Type B pancreatic cell (in vitro differentiated cells): Measurements from ENCODE around the gene ANKEF1. TPM values are rescaled to one million over a fixed set of nuclear protein-coding genes. Genes with fewer than 3 reads are reported as not detected.
A peak's percentile ranks its signal among the peaks of the same experiment; 100 is the strongest.

Source experiments
- DNase-seq: peaks from one replicate; pipeline ENCODE4 v3.0.0; 2021; ENCODE audit warnings: mixed read lengths; ENCODE audit not compliant: unreplicated experiment; ENCODE audit errors: extremely low spot score
- H3K27ac Mint-ChIP-seq: 2 replicates; pipeline ENCODE4 v1.8.0; 2021; ENCODE audit warnings: mild to moderate bottlenecking, mixed read lengths
- H3K27me3 Mint-ChIP-seq: 2 replicates; pipeline ENCODE4 v1.8.0; 2021; ENCODE audit warnings: mixed read lengths
- H3K36me3 Mint-ChIP-seq: 2 replicates; pipeline ENCODE4 v1.8.0; 2021; ENCODE audit warnings: mixed read lengths
- H3K4me1 Mint-ChIP-seq: one replicate; pipeline ENCODE4 v1.8.0; 2021; ENCODE audit warnings: mixed read lengths; ENCODE audit not compliant: unreplicated experiment
- H3K4me3 Mint-ChIP-seq: 2 replicates; pipeline ENCODE4 v1.8.0; 2021; ENCODE audit warnings: mild to moderate bottlenecking, mixed read lengths
- H3K9me3 Mint-ChIP-seq: 2 replicates; pipeline ENCODE4 v1.8.0; 2021; ENCODE audit warnings: mixed read lengths
- CTCF ChIP-seq: fragments of 200-600 bp; sonication (generic); conservative IDR thresholded peaks from 2 replicates; pipeline ENCODE4 v1.5.0; 2021; ENCODE audit warnings: antibody characterized with exemption, mild to moderate bottlenecking
- long read RNA-seq: library from polyadenylated mRNA; unstranded; transcript quantifications from one replicate; pipeline ENCODE4 v2.0.0, GENCODE V29; 2020
- total RNA-seq: library from RNA; stranded (reverse); gene quantifications from 2 replicates; pipeline ENCODE4 v1.2.1, GENCODE V29; 2021; ENCODE audit warnings: low replicate concordance

ANKEF1 gene
- total RNA-seq = 5.9 and 8.1 TPM in 2 replicates
- long read RNA-seq, full-length matches to known transcripts = 3 of 21 reads
- long read RNA-seq, partial matches to known transcripts = 14 of 21 reads
- long read RNA-seq, other reads (novel, unspliced or antisense) = 4 of 21 reads

DNA sequence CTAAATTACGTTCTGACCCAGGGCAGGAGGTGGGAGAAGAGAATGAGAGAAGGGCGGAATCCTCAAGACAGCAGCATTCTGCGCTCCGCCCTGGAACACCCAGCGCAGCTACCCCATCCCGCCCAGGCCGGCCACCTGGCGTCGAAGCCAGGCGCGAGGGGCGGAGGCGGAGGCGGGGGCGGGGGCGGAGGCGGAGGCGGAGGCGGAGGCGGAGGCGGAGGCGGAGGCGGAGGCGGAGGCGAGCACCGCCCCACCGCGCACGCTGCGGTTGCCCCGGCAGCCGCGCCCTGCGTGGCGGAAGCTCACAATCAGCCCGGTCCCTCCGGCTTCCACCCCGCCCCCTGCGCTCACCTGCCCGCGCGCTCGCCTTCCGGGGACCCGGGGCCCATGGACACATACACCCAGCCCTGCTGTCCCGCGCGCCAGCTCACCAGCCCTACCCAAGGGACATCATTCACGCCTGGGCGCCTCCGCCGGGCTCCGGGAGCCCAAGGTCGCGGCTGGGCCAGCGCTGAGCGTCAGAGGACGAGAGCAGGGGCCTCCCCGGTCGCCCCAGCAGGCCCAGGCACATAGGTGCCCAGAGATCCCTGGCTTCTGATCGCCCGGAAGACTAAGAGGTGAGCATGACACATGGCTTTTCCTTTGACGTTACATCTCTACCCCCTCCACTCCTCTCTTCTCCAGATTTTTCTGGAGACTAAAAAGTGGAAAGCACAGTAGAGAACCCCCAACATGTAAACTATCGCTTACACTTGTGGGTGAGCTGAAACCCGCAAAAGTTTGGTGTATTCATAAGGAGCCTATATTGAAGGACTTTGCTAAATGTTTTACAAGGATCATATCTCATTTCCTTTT is at the start of gene ANKEF1:
Gene ANKEF1 (plus strand): TSS at position 271 of the 855 bp plus-strand sequence. CDS start 3,315 bp downstream, outside the sequence.
- H3K27ac Mint-ChIP-seq = peak within 1 kb of the TSS; percentile 67
- no peaks in the 10 kb centered on the region for H3K36me3 Mint-ChIP-seq
- DNase-seq = peak; percentile 83
- peaks cover 3% of the 10 kb centered on the region for H3K27me3 Mint-ChIP-seq
- peaks cover 5% of the 10 kb centered on the region for H3K4me1 Mint-ChIP-seq
- peak within 1 kb of the TSS; percentile 83 for H3K4me3 Mint-ChIP-seq
- TF ChIP-seq CTCF = peak; percentile 44
- no peaks in the 10 kb centered on the region for H3K9me3 Mint-ChIP-seq

DNA sequence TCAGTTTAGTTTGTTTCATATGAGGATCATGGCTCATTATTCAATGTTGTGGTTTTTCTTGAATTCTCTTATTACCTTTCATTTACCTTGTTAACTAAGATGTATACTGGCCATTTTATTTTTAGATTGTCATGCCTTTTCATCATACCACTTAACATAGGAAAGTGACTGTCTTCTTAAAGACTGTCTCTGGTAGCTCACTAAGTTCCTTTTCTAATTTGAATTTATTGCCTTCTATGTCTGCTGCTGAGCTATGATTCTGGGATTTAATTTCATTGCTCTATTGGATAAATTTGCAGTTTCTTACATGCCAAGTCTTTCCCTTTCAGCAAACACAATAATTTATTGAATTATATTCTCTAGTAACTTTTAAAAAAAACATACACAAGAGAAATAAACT is 49.5 kb upstream of the ANKEF1 start:
- H3K27me3 Mint-ChIP-seq = peaks cover 3% of the 10 kb centered on the region
- H3K36me3 Mint-ChIP-seq = no peaks in the 10 kb centered on the region
- H3K27ac Mint-ChIP-seq = no peak overlapping the region
- H3K9me3 Mint-ChIP-seq = no peaks in the 10 kb centered on the region
- H3K4me1 Mint-ChIP-seq = peaks cover 14% of the 10 kb centered on the region
- TF ChIP-seq CTCF = no peak
- DNase-seq = no peak
- no peak overlapping the region for H3K4me3 Mint-ChIP-seq

- H3K36me3 Mint-ChIP-seq = no peaks in the 10 kb centered on the region
- peaks cover 3% of the 10 kb centered on the region for H3K27me3 Mint-ChIP-seq
- peaks cover 14% of the 10 kb centered on the region for H3K4me1 Mint-ChIP-seq
- no peak for TF ChIP-seq CTCF
- DNase-seq = no peak
- H3K27ac Mint-ChIP-seq = no peak overlapping the region
- H3K4me3 Mint-ChIP-seq = no peak overlapping the region
- H3K9me3 Mint-ChIP-seq = no peaks in the 10 kb centered on the region
Measured at GRCh38 chr20:9985773-9986172, 49.0 kb upstream of the ANKEF1 start.

DNA sequence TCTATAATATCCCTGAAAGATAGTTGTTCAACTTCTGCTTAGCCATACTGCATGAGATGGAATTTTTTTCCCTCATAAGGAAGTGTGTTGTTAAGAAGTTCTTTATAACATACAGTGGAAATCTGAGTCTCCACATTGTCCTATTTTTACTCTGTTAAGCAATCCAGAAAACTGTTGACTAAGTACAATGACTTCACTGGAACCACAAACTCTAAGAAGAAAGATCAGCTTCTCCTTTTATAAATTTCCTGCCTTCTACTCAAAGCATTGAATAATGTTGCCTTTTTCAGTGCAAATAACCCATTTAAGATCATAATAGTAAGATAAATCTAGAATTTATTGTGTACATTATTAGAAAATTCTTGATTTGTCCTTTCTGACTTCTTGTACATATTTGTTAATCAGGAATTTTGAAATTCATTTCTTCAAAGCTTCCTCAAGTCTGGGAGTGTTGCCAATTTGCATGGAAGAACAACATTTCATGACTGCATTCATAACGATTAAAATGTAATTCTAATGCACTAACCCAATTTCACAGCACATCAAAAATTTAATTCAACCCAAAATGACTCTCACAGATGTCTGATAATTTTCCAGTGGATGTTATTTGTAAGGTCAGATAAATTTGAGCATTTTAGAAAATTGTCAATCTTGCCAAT is 45.6 kb upstream of the ANKEF1 start:
- Mint-ChIP-seq H3K4me1 (peaks cover 5% of the 10 kb centered on the region), H3K9me3 (no peaks in the 10 kb centered on the region), H3K27me3 (peaks cover 3% of the 10 kb centered on the region), H3K27ac (no peak overlapping the region), H3K36me3 (no peaks in the 10 kb centered on the region), H3K4me3 (no peak overlapping the region)
- no peak for TF ChIP-seq CTCF
- no peak for DNase-seq

DNA sequence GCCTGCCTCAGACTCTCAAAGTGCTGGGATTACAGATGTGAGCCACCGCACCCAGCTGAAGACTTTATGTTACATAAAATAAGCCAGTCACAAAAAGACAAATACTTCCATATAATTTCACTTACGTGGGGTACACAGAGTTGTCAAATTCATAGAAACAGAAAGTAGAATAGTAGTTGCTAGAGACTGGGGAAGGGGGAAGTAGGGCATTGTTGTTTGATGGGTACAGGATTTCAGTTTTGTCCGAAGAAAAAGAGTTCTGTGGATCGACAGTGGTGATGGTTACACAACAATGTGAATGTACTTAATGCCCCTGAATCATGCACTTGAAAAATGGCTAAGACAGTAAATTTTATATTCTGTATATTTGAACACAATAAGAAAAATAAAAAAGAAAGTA is 41.6 kb upstream of the ANKEF1 start:
- Mint-ChIP-seq H3K36me3 (no peaks in the 10 kb centered on the region), H3K27ac (no peak overlapping the region), H3K4me3 (no peak overlapping the region), H3K9me3 (peaks cover 4% of the 10 kb centered on the region), H3K27me3 (no peaks in the 10 kb centered on the region), H3K4me1 (no peaks in the 10 kb centered on the region)
- TF ChIP-seq CTCF = no peak
- no peak for DNase-seq
